H1 (cell line): ENCODE measurements around the gene SHANK2. TPM values are rescaled to one million over a fixed set of nuclear protein-coding genes. Genes with fewer than 3 reads are reported as not detected.

Experiments
- CEBPB ChIP-seq: IDR thresholded peaks from 2 replicates; pipeline ENCODE4 v1.6.1; 2012; ENCODE audit warnings: low read depth, low read length
- CHD2 ChIP-seq: IDR thresholded peaks from 2 replicates; pipeline ENCODE4 v1.6.1; 2012; ENCODE audit warnings: low read length, improper control_type of control experiment
- KDM5A ChIP-seq: fragments of 200-600 bp; IDR thresholded peaks from 2 replicates; pipeline ENCODE4 v1.7.1; 2012; ENCODE audit warnings: mild to moderate bottlenecking, low read length, inconsistent platforms, mixed read lengths
- POLR2AphosphoS5 ChIP-seq: IDR thresholded peaks from 2 replicates; pipeline ENCODE4 v1.6.1; 2011; ENCODE audit warnings: low read depth, low read length
- RXRA ChIP-seq: IDR thresholded peaks from 2 replicates; pipeline ENCODE4 v1.6.1; 2011; ENCODE audit warnings: low read depth, mild to moderate bottlenecking, low read length, moderate library complexity; ENCODE audit not compliant: insufficient read depth
- polyA plus RNA-seq, 7 experiments: library from polyadenylated mRNA; depleted of rRNA in 3 of 7; stranded (reverse) in 5 of 7; unstranded in 2 of 7; fragments of >200 nt in 5 of 7; fragments of 200-250 nt in 2 of 7; gene quantifications; 1 replicate in 5 of 7; 2 replicates in 1 of 7; 4 replicates in 1 of 7; pipeline versions ENCODE4 v1.2.1 to v1.2.3, GENCODE V29; 2011 to 2013; ENCODE audit warnings: missing spikeins in 2 of 7, mixed read lengths in 2 of 7
- total RNA-seq: library from RNA; stranded (reverse); fragmentation: NEBNext Ultra II Directional; extraction: Animal tissue kit (Norgen Biotek cat#: 25700); gene quantifications from 2 replicates; pipeline ENCODE4 v1.2.1, GENCODE V29; 2021
- TF ChIP-seq, protein P1 (sequence below): fragments of 300-600 bp; sonication (generic); IDR thresholded peaks from 2 replicates; pipeline ENCODE4 v1.7.1; 2012; ENCODE audit warnings: low read length, moderate library complexity, mild to moderate bottlenecking, inconsistent platforms; ENCODE audit not compliant: insufficient replicate concordance
- TF ChIP-seq, protein P2 (sequence below): IDR thresholded peaks from 2 replicates; pipeline ENCODE4 v1.6.1; 2012; ENCODE audit warnings: inconsistent platforms

Gene SHANK2
- total and polyA plus RNA-seq, 2 of the 8 experiments (the other 6 are each of a cell fraction or from before 2014, with no cell fraction given) = 10.1 to 54.2 TPM

DNA sequence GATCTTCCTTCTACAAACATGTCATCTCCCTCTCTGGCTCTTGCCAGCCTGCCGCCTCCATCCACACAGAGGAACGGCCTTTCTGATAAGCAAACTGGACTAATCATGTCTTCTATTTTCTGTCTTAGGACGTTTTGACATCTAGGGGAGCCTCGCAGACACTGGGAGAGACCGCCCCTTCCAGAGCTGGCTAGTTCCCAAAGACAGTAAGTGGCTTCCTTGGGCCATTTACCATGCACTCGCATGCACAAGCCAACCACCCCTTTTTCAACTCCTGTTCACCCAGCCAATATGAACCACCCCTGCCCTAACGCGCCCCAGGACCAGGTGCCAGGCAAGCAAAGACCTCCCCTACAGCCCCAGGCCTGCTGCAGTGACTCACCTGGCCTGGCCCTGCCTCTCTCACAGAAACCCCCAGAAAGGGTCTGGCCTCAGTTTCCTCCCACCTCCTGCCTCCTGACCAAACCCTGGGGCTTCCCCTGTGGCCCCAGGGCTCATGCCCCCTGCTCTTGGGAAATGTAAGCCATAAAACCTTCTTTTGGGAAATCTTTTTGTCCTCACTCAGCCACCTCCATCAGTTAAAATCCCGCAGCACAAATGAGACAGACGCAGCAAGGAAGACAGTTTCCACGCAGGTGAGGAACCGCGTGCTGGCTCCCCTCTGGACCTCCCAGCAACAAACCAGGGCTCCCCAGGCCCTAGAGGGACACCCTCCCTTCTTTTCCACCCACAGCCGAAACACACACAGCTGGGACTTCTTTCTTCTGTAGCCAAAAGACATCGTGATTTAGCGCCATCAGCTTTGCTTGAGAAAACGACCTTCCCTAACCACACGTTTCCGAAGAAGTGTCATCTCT is 38.5 kb downstream of the SHANK2 start (continued):
- TF ChIP-seq POLR2AphosphoS5 = no peak
- TF ChIP-seq, protein P1, sequence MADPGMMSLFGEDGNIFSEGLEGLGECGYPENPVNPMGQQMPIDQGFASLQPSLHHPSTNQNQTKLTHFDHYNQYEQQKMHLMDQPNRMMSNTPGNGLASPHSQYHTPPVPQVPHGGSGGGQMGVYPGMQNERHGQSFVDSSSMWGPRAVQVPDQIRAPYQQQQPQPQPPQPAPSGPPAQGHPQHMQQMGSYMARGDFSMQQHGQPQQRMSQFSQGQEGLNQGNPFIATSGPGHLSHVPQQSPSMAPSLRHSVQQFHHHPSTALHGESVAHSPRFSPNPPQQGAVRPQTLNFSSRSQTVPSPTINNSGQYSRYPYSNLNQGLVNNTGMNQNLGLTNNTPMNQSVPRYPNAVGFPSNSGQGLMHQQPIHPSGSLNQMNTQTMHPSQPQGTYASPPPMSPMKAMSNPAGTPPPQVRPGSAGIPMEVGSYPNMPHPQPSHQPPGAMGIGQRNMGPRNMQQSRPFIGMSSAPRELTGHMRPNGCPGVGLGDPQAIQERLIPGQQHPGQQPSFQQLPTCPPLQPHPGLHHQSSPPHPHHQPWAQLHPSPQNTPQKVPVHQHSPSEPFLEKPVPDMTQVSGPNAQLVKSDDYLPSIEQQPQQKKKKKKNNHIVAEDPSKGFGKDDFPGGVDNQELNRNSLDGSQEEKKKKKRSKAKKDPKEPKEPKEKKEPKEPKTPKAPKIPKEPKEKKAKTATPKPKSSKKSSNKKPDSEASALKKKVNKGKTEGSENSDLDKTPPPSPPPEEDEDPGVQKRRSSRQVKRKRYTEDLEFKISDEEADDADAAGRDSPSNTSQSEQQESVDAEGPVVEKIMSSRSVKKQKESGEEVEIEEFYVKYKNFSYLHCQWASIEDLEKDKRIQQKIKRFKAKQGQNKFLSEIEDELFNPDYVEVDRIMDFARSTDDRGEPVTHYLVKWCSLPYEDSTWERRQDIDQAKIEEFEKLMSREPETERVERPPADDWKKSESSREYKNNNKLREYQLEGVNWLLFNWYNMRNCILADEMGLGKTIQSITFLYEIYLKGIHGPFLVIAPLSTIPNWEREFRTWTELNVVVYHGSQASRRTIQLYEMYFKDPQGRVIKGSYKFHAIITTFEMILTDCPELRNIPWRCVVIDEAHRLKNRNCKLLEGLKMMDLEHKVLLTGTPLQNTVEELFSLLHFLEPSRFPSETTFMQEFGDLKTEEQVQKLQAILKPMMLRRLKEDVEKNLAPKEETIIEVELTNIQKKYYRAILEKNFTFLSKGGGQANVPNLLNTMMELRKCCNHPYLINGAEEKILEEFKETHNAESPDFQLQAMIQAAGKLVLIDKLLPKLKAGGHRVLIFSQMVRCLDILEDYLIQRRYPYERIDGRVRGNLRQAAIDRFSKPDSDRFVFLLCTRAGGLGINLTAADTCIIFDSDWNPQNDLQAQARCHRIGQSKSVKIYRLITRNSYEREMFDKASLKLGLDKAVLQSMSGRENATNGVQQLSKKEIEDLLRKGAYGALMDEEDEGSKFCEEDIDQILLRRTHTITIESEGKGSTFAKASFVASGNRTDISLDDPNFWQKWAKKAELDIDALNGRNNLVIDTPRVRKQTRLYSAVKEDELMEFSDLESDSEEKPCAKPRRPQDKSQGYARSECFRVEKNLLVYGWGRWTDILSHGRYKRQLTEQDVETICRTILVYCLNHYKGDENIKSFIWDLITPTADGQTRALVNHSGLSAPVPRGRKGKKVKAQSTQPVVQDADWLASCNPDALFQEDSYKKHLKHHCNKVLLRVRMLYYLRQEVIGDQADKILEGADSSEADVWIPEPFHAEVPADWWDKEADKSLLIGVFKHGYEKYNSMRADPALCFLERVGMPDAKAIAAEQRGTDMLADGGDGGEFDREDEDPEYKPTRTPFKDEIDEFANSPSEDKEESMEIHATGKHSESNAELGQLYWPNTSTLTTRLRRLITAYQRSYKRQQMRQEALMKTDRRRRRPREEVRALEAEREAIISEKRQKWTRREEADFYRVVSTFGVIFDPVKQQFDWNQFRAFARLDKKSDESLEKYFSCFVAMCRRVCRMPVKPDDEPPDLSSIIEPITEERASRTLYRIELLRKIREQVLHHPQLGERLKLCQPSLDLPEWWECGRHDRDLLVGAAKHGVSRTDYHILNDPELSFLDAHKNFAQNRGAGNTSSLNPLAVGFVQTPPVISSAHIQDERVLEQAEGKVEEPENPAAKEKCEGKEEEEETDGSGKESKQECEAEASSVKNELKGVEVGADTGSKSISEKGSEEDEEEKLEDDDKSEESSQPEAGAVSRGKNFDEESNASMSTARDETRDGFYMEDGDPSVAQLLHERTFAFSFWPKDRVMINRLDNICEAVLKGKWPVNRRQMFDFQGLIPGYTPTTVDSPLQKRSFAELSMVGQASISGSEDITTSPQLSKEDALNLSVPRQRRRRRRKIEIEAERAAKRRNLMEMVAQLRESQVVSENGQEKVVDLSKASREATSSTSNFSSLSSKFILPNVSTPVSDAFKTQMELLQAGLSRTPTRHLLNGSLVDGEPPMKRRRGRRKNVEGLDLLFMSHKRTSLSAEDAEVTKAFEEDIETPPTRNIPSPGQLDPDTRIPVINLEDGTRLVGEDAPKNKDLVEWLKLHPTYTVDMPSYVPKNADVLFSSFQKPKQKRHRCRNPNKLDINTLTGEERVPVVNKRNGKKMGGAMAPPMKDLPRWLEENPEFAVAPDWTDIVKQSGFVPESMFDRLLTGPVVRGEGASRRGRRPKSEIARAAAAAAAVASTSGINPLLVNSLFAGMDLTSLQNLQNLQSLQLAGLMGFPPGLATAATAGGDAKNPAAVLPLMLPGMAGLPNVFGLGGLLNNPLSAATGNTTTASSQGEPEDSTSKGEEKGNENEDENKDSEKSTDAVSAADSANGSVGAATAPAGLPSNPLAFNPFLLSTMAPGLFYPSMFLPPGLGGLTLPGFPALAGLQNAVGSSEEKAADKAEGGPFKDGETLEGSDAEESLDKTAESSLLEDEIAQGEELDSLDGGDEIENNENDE = no peak
- no peak for TF ChIP-seq CHD2
- no peak for TF ChIP-seq RXRA
- TF ChIP-seq, protein P2, sequence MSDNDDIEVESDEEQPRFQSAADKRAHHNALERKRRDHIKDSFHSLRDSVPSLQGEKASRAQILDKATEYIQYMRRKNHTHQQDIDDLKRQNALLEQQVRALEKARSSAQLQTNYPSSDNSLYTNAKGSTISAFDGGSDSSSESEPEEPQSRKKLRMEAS = no peak
- no peak for TF ChIP-seq CEBPB
- no peak for TF ChIP-seq KDM5A
